Mesothelial cell of epicardium (in vitro differentiated cells): Measurements from ENCODE around the gene SLC16A10. TPM values are rescaled to one million over a fixed set of nuclear protein-coding genes. Genes with fewer than 3 reads are reported as not detected.
A peak's percentile ranks its signal among the peaks of the same experiment; 100 is the strongest.

Experiments used
- DNase-seq, 2 experiments: peaks; one replicate each; pipeline ENCODE4 v3.0.0; 2021; ENCODE audit warnings: low spot score in 2 of 2; ENCODE audit not compliant: unreplicated experiment in 2 of 2
- H3K27ac Mint-ChIP-seq: 2 replicates; pipeline ENCODE4 v1.8.0; 2021; ENCODE audit warnings: mixed read lengths
- H3K27me3 Mint-ChIP-seq: 2 replicates; pipeline ENCODE4 v1.8.0; 2021; ENCODE audit warnings: low read depth, mixed read lengths
- H3K36me3 Mint-ChIP-seq: 2 replicates; pipeline ENCODE4 v1.8.0; 2021; ENCODE audit warnings: mixed read lengths
- H3K4me1 Mint-ChIP-seq: 2 replicates; pipeline ENCODE4 v1.8.0; 2021; ENCODE audit warnings: mixed read lengths
- H3K4me3 Mint-ChIP-seq: 2 replicates; pipeline ENCODE4 v1.8.0; 2021; ENCODE audit warnings: mild to moderate bottlenecking, moderate library complexity, mixed read lengths
- H3K9me3 Mint-ChIP-seq: 2 replicates; pipeline ENCODE4 v1.8.0; 2021; ENCODE audit warnings: mixed read lengths
- CTCF ChIP-seq: fragments of 200-600 bp; sonication (generic); IDR thresholded peaks from one replicate; pipeline ENCODE4 v1.5.0; 2021; ENCODE audit warnings: antibody characterized with exemption; ENCODE audit not compliant: unreplicated experiment
- total RNA-seq: library from RNA; stranded (reverse); gene quantifications from 3 replicates; pipeline ENCODE4 v1.2.1, GENCODE V29; 2021

SLC16A10 gene
- total RNA-seq, 1 donor from 2014 or later: 18.0 TPM

GRCh38 chr6:111148110-111148509 is 60.8 kb downstream of the SLC16A10 start:
- TF ChIP-seq CTCF: no peak
- peaks cover 7% of the 10 kb centered on the region for H3K36me3 Mint-ChIP-seq

GRCh38 chr6:111150577-111150976 is 63.3 kb downstream of the SLC16A10 start:
- Mint-ChIP-seq H3K4me1 (peaks cover 22% of the 10 kb centered on the region), H3K4me3 (no peak overlapping the region), H3K36me3 (peaks cover 3% of the 10 kb centered on the region), H3K27me3 (no peaks in the 10 kb centered on the region), H3K27ac (no peak overlapping the region), H3K9me3 (peaks cover 11% of the 10 kb centered on the region)
- DNase-seq: no peak
- no peak for TF ChIP-seq CTCF

More at GRCh38 chr6:111148110-111148509, 60.8 kb downstream of the SLC16A10 start:
- peak overlapping the region; percentile 52 for H3K27ac Mint-ChIP-seq
- no peaks in the 10 kb centered on the region for H3K27me3 Mint-ChIP-seq
- no peak overlapping the region for H3K4me3 Mint-ChIP-seq
- DNase-seq: no peak
- H3K9me3 Mint-ChIP-seq: peaks cover 14% of the 10 kb centered on the region
- peaks cover 22% of the 10 kb centered on the region for H3K4me1 Mint-ChIP-seq

- no peaks in the 10 kb centered on the region for H3K27me3 Mint-ChIP-seq
- peaks cover 10% of the 10 kb centered on the region for H3K36me3 Mint-ChIP-seq
- H3K4me3 Mint-ChIP-seq: no peak overlapping the region
Measured at GRCh38 chr6:111154981-111155380, 67.7 kb downstream of the SLC16A10 start.

DNA sequence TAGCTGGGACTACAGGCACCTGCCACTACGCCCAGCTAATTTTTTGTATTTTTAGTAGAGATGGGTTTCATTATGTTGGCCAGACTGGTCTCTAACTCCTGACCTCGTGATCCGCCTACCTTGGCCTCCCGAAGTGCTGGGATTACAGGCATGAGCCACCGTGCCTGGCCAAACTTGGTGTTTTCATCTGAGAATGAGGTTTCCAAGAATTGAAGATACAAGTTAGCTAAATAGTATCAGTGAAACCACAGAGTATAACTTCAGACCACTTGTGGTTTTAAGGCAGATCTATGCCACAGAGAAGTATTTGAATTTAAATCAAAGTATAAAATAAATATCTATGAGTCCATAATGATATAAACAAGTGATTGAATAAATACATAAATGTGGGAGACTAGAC is 70.1 kb downstream of the SLC16A10 start:
- Mint-ChIP-seq H3K27ac (no peak overlapping the region), H3K36me3 (peaks cover 19% of the 10 kb centered on the region), H3K4me1 (peaks cover 2% of the 10 kb centered on the region), H3K27me3 (no peaks in the 10 kb centered on the region), H3K9me3 (peaks cover 35% of the 10 kb centered on the region), H3K4me3 (no peak overlapping the region)
- TF ChIP-seq CTCF: no peak
- no peak for DNase-seq

More at GRCh38 chr6:111154981-111155380, 67.7 kb downstream of the SLC16A10 start:
- no peak for DNase-seq
- Mint-ChIP-seq H3K9me3 (peaks cover 24% of the 10 kb centered on the region), H3K4me1 (peaks cover 2% of the 10 kb centered on the region), H3K27ac (no peak overlapping the region)
- no peak for TF ChIP-seq CTCF

DNA sequence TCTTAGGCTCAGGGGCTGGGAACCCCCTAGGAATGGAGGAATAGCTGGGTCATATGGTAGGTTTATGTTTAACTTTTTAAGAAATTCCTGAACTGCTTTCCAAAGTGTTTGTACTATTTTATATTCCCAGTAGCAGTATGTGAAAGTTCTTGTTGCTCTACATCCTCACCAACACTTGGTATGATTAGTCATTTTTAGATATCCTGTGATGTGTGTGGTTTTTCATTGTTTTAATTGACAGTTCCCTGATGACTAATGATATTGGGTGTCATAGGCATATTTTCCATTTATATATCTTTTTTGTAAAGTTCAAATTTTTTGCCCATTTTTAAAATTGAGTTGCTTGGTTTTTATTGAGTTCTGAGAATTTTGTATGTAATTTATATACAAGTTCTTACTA is 72.3 kb downstream of the SLC16A10 start:
- no peak for TF ChIP-seq CTCF
- Mint-ChIP-seq H3K36me3 (peaks cover 25% of the 10 kb centered on the region), H3K27me3 (no peaks in the 10 kb centered on the region), H3K9me3 (peaks cover 41% of the 10 kb centered on the region), H3K4me3 (no peak overlapping the region), H3K4me1 (peaks cover 2% of the 10 kb centered on the region), H3K27ac (no peak overlapping the region)
- DNase-seq: no peak

DNA sequence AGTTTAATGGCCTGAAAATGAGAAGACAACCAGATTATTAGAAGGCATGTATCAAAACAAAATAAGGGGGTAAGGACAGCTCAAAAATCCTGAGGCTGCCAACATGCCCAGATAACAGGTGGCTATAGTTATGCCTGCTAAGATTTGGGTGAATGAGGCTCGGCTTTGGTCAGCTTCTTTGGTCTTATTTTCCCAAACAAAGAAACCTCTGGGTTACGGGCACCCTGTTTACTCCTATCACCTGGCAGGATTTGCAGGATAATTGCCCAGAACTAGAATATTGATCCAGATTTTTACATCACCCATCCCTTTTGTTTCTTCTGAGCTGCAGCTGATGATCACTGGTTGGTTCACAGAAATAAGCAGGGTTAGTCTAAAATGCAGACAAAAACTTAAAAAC is 74.3 kb downstream of the SLC16A10 start:
- DNase-seq: no peak
- H3K4me3 Mint-ChIP-seq: no peak overlapping the region
- peaks cover 36% of the 10 kb centered on the region for H3K36me3 Mint-ChIP-seq
- no peak overlapping the region for H3K27ac Mint-ChIP-seq
- H3K9me3 Mint-ChIP-seq: peaks cover 51% of the 10 kb centered on the region
- H3K27me3 Mint-ChIP-seq: no peaks in the 10 kb centered on the region
- TF ChIP-seq CTCF: no peak
- H3K4me1 Mint-ChIP-seq: no peaks in the 10 kb centered on the region
